ENCODE measurements around the gene SRRM2. TPM values are rescaled to one million over a fixed set of nuclear protein-coding genes. Genes with fewer than 3 reads are reported as not detected.

Gene SRRM2
- total and polyA plus RNA-seq, 8 donors, result 536 to 710 (median 632) TPM

- H3K9me3 ChIP-seq, result no peaks in the 10 kb centered on the region
- peaks cover 0 to 4% of the 10 kb centered on the region in 2 donors for H3K4me1 ChIP-seq
- no peak overlapping the region for H3K4me3 ChIP-seq
- intact Hi-C loops (cut with DNase I), result no loop called here
- TF ChIP-seq, protein P1, sequence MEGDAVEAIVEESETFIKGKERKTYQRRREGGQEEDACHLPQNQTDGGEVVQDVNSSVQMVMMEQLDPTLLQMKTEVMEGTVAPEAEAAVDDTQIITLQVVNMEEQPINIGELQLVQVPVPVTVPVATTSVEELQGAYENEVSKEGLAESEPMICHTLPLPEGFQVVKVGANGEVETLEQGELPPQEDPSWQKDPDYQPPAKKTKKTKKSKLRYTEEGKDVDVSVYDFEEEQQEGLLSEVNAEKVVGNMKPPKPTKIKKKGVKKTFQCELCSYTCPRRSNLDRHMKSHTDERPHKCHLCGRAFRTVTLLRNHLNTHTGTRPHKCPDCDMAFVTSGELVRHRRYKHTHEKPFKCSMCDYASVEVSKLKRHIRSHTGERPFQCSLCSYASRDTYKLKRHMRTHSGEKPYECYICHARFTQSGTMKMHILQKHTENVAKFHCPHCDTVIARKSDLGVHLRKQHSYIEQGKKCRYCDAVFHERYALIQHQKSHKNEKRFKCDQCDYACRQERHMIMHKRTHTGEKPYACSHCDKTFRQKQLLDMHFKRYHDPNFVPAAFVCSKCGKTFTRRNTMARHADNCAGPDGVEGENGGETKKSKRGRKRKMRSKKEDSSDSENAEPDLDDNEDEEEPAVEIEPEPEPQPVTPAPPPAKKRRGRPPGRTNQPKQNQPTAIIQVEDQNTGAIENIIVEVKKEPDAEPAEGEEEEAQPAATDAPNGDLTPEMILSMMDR (IDR thresholded peaks at IDR 0.05), result no peak
- no peak for DNase-seq
- no peaks in the 10 kb centered on the region for H3K27me3 ChIP-seq
- no peak for ATAC-seq
- H3K27ac ChIP-seq, result no peak overlapping the region
- H3K36me3 ChIP-seq, result peaks cover 9 to 100% of the 10 kb centered on the region in 2 donors
Measured at GRCh38 chr16:2764718-2765117, 12.3 kb downstream of the SRRM2 start.

DNA sequence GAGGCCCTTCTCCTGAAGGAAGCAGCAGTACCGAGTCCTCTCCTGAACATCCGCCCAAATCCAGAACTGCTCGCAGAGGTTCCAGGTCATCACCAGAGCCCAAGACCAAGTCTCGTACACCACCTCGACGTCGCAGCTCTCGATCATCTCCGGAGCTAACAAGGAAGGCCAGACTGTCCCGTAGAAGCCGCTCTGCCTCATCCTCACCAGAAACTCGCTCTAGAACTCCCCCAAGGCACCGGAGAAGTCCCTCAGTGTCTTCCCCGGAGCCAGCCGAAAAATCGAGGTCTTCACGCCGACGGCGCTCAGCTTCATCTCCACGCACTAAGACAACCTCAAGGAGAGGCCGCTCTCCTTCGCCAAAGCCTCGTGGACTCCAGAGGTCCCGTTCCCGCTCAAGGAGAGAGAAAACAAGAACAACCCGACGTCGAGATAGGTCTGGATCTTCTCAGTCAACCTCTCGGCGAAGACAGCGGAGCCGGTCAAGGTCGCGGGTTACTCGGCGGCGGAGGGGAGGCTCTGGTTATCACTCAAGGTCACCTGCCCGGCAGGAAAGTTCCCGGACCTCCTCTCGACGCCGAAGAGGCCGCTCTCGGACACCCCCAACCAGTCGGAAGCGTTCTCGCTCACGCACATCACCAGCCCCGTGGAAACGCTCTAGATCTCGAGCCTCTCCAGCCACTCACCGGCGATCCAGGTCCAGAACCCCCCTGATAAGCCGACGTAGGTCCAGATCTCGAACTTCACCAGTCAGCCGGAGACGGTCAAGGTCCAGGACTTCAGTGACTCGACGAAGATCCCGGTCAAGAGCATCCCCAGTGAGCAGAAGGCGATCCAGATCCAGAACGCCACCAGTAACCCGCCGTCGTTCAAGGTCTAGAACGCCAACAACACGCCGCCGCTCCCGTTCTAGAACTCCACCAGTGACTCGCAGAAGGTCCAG, 13.3 kb downstream of the SRRM2 start:
- ATAC-seq (no peak), DNase-seq (peak in 1 of 4 donors; percentile 71)
- no peak overlapping the region for H3K27ac ChIP-seq
- no peak overlapping the region for H3K4me3 ChIP-seq
- no peaks in the 10 kb centered on the region for H3K27me3 ChIP-seq
- intact Hi-C loops (cut with DNase I), result no loop called here
- H3K4me1 ChIP-seq, result peaks cover 0 to 6% of the 10 kb centered on the region in 2 donors
- H3K36me3 ChIP-seq, result peaks cover 12 to 100% of the 10 kb centered on the region in 2 donors
- TF ChIP-seq, protein P1 (IDR thresholded peaks at IDR 0.05), result no peak
- no peaks in the 10 kb centered on the region for H3K9me3 ChIP-seq

GRCh38 chr16:2766430-2767139, 14.1 kb downstream of the SRRM2 start:
- no peaks in the 10 kb centered on the region for H3K9me3 ChIP-seq
- TF ChIP-seq, protein P1 (IDR thresholded peaks at IDR 0.05), result no peak
- peak in 1 of 4 donors; percentile 74 for DNase-seq

GRCh38 chr16:2767140-2767731, 14.8 kb downstream of the SRRM2 start:
- ATAC-seq, result no peak
- TF ChIP-seq, protein P1 (IDR thresholded peaks at IDR 0.05), result no peak
- DNase-seq, result no peak
- Histone ChIP-seq H3K36me3 (peaks cover 12 to 100% of the 10 kb centered on the region in 2 donors), H3K4me3 (no peak overlapping the region), H3K4me1 (peaks cover 0 to 6% of the 10 kb centered on the region in 2 donors), H3K27me3 (no peaks in the 10 kb centered on the region), H3K27ac (no peak overlapping the region), H3K9me3 (no peaks in the 10 kb centered on the region)
- intact Hi-C loops (cut with DNase I), result no loop called here

More at GRCh38 chr16:2766430-2767139, 14.1 kb downstream of the SRRM2 start:
- H3K4me1 ChIP-seq, result peaks cover 0 to 6% of the 10 kb centered on the region in 2 donors
- intact Hi-C loops (cut with DNase I), result no loop called here
- H3K27me3 ChIP-seq, result no peaks in the 10 kb centered on the region
- no peak overlapping the region for H3K4me3 ChIP-seq
- H3K36me3 ChIP-seq, result peaks cover 12 to 100% of the 10 kb centered on the region in 2 donors
- H3K27ac ChIP-seq, result no peak overlapping the region
- ATAC-seq, result no peak

Measured in left lung (tissue), 10 donors.